Hippocampal formation (tissue), 2 donors: ENCODE results near the gene TBRG4.

Source experiments
- DNase-seq, 2 donors: peaks; one replicate each; lab custom pipeline; 2025; lab: John Stamatoyannopoulos, UW

TBRG4 gene

GRCh38 chr7:45088821-45089340 lies 22.6 kb downstream of the TBRG4 start, which contains the start of gene NACAD:
Gene NACAD, minus strand, starts transcription at chr7:45088969. Its CDS starts 75 bp downstream, at chr7:45088894.
- peak; percentile 96 for DNase-seq

- DNase-seq, result no peak
Measured at GRCh38 chr7:45088146-45088701, 23.3 kb downstream of the TBRG4 start.

GRCh38 chr7:45087301-45088145 lies 24.0 kb downstream of the TBRG4 start:
- DNase-seq, result no peak

GRCh38 chr7:45086331-45087065 lies 25.0 kb downstream of the TBRG4 start:
- DNase-seq, result peak; percentile 83 to 85

DNA sequence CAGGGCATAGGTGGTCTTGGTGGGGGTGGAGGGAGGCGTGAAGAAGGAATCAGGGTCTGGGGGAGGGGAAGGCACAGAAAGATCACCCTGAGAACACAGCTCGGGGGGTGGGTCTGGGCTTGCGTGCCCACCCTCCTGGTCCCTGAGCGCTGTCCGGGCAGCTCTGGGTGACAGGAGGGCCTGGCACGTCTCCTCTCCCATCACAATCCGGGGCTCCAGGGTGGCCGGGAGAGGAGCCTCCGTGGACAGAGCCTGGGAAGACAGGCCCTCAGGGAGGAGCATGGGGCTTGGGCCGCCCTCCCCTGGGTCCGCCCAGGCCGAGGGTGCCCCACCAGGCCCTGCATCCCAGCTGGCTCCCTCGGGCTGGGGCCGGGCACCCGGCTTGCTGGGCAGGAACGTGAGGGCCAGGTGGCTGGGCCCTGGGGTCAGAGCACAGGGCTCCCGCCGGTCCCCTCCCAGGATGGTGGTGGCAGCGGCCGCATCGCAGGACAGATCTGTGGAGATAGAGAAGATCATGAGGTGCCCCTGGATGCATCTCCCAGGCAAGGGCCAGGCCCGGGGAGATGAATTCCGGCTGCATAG lies 25.8 kb downstream of the TBRG4 start:
- no peak for DNase-seq

DNA sequence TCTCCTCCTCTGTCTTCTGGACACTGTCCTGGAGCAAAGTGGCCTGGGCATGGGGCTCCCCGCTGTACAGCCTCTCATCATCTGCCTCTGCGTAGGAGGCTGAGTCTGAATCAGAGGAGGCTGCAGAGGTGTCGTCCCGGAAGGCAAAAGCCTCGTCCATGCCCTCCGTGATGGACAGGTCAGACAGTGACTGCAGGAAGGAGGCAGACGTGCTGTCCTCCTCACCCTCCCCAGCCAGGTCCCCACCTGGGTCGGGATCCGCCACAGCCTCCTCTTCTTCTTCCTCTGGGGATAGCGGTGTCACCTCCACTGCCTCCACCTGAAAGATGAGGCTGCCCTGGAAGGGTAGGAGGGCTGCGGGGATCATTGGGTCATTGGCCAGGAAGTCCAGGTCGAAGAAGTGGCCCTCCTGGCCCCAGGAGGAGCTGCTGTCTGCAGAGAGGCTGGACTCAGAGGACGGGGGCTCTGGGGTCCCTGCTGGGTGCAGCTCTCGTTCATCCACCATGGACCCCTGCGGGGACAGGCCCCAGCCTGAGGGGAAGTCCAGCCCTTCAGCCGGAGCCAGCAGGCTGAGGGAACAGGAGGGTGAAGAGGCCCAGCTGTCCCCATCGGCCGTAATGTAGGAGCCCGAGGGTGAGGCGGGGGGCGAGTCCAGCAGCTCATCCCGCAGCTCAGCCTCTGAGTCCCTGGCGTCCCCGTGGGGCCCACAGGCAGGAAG lies 26.4 kb downstream of the TBRG4 start:
- no peak for DNase-seq

DNA sequence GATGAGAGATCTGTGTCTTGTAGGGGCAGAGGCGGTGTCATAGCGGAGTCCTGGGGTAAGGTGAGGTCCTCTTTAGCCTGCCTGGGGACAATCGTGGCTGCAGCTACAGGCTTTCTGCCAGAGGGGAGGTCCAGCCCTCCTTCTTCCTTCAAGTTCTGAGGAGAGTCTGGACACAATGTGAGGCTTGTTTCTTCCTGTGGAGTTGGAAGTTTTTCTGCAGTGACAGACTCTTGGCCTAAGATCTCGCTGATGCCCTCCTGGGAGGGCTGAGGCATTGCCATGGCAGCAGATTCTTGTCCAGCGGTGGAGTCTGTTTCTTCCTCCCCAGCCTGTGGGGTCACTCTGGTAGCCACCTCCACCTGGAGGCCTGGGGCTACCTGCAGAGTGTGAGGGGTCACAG lies 27.2 kb downstream of the TBRG4 start:
- no peak for DNase-seq

DNA sequence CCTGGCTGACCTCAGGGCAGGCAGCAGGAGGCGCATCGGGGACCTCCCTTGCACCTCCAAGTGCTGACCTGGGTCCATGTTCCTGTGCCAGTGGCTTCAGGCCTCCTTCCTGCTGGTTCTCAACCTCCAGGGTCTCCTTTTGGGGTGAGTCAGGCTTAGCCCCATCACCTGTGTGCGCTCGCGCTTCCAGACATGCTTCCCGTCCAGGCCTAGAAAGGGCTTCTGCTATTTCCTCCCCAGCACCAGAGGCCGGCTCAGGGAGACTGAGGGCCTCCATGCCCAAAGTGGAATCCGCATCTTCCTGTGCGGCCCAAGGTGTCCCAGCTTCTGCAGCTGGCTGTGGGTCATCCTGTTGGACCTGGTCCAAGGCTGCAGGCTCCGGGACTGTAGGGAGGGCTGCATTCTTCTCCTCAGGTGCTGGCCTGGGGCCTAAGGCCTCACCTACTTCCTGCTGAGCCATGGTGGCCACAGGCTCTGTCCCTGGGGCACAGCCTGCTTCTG lies 28.6 kb downstream of the TBRG4 start:
- DNase-seq, result no peak

- peak; percentile 58 to 60 for DNase-seq
Measured at GRCh38 chr7:45082031-45082830, 29.3 kb downstream of the TBRG4 start.

DNA sequence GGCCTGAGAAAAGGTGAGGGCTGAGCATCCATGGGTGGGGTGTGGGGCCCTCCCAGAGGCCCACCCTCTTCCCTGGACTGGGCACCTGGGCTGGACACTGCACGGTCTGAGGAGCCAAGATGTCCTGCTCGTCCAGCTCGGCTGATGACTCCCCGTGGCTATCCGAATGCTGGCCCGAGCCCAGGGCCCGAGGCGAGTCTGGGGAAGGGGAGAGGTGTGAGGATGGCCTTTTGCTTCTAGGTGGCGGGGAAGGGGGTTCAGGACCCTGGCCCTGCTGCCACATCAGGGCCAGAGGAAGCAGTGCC lies 29.9 kb downstream of the TBRG4 start:
- no peak for DNase-seq

DNA sequence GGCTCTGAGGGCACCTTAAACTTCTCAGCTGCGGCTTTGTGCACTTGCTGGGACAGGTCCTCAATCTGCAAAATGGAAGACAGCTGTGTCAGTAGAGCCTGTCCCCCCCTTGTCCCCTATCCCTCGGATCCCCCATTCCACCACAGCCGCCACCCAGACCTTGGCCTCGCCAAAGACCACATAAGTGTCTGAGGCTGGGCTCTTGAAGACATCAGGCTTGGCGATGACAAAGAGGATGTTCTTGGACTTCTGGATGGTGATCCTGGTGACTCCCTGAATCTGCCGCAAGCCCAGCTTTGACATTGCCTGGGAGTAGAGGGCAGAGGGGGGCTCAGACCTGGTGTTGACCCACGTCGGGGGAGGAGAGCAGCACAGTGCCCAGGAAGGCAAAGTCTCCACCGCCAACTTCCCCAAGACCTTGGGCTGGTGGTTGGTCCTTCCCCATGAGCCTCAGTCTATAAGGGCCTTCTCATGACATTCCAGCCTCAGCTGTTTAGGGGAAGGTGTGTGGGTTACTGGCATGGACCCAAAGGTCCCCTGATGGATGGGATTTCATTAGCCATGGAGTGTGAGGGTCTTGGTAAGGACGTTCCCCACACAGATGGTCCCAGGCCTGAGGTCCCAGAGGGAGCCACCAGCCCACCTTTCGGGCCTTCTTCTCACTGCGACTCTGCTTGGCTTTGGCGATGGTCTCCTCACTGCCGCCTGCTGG lies 30.4 kb downstream of the TBRG4 start:
- DNase-seq, result no peak

GRCh38 chr7:45080265-45080957 lies 31.1 kb downstream of the TBRG4 start:
- no peak for DNase-seq

DNA sequence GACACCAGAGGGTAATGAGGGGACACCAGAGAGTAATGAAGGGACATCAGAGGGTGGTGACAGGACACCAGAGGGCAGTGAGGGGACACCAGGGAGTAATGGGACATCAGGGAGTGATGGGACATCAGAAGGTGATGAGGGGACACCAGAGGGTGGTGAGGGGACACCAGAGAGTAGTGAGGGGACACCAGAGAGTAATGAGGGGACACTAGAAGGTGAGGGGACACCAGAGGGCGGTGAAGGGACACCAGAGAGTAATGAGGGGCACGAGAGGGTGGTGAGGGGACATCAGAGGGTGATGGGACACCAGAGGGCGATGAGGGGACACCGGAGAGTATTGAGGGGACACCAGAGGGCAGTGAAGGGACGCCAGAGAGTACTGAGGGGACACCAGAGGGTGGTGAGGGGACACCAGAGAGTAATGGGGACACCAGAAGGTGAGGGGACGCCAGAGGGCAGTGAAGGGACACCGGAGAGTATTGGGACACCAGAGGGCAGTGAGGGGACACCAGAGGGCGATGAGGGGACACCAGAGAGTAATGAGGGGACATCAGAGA lies 33.3 kb downstream of the TBRG4 start:
- no peak for DNase-seq

GRCh38 chr7:45077579-45077978 lies 33.9 kb downstream of the TBRG4 start:
- DNase-seq, result no peak

- DNase-seq, result no peak
Measured at GRCh38 chr7:45076946-45077345, 34.6 kb downstream of the TBRG4 start.

DNA sequence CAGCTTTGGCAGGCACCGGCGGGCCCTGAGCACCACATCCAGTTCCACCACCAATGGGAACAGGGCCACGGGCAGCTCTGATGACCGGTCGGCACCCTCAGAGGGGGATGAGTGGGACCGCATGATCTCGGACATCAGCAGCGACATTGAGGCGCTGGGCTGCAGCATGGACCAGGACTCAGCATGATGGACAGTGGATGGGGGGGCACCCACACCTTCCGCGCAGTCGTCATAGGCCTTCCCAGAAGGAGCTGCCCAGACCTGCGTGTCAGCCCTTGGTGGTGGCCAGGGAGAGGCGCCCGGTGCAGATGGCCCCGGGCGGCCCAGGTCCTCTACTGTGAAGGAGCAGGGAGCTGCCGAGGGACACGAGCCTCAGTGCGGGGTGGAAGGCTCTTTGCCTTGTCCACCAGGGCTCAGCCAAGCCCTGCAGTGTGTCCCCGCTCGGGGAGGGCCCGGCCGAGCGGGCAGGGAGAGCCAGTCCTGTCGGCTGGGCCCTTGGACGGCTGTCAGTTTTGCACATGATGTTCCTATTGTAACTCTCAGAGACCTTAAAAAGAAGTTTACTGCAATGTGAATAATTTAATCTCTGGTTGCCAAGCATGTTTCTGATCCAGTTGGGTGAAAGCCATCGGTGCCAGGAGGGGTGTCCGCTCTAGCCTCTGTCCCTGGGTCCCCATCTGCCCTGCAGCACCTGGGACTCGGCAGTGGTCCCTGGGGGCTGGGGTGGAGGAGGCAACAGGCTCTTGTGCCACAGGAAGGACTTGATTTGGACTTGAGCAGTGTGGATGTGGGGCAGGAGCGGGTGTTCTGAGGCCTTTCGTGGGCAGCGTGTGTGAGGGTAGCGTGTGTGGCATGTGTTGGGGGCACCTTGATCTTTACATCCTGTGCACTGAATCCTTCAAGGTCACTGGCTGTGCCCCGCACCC lies 35.4 kb downstream of the TBRG4 start:
- no peak for DNase-seq

- no peak for DNase-seq
Measured at GRCh38 chr7:45075355-45075644, 36.2 kb downstream of the TBRG4 start.
